ENCODE measurements around the gene SKI. TPM values are rescaled to one million over a fixed set of nuclear protein-coding genes. Genes with fewer than 3 reads are reported as not detected.

Gene SKI
- total RNA-seq, 1 experiment from 2014 or later = 89.5 TPM

DNA sequence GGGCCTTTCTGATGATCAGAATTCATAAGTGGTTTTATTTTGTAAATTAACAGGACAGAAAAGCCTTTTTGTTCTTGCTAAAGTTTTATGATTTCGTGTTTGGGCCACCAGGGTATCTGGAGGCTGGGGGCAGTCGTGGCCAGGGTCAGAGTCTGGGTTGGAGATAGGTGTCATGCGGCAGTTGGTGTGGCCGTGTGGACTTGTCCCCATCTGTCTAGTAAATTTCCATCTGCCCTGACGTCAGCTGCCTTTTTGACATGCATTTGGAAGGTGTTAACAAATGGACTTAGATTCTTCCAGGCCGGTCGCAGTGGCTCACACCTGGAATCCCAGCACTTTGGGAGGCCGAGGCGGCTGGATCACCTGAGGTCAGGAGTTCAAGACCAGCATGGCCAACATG is 56.8 kb downstream of the SKI start:
- H2AFZ ChIP-seq (ENCODE audit: low read length) = no peak overlapping the region
- H2BK15ac ChIP-seq (ENCODE audit: low read depth, low read length) = no peak overlapping the region
- Mint-ChIP-seq H3K4me3 (no peak overlapping the region), H3K36me3 (ENCODE audit: insufficient read depth in 1 of 3, low read depth in 3 of 3) (peaks cover 3 to 13% (median 4%) of the 10 kb centered on the region in 3 experiments; a peak in 5 of 7 replicates), H3K4me1 (peaks cover 6 to 21% of the 10 kb centered on the region in 2 experiments), H3K27ac (peak overlapping the region in 1 of 3 experiments; percentile 61; a peak in 2 of 7 replicates), H3K27me3 (ENCODE audit: low read depth) (no peaks in the 10 kb centered on the region), H3K9me3 (peaks cover 0 to 3% of the 10 kb centered on the region in 2 experiments; a peak in 3 of 5 replicates)
- H4K20me1 ChIP-seq (ENCODE audit: control insufficient read depth, insufficient read depth, insufficient read length) = no peaks in the 10 kb centered on the region
- H3K4ac ChIP-seq (ENCODE audit: low read depth, low read length) = no peak overlapping the region
- no peak overlapping the region for H3K9ac ChIP-seq (ENCODE audit: extremely low read depth, insufficient read length, low read length)
- no peak overlapping the region for H3K23ac ChIP-seq (ENCODE audit: insufficient read length, low read depth, low read length)
- peaks cover 5% of the 10 kb centered on the region for H3K79me1 ChIP-seq (ENCODE audit: insufficient read depth, low read depth, low read length, poor library complexity, severe bottlenecking)
- TF ChIP-seq, protein P1, sequence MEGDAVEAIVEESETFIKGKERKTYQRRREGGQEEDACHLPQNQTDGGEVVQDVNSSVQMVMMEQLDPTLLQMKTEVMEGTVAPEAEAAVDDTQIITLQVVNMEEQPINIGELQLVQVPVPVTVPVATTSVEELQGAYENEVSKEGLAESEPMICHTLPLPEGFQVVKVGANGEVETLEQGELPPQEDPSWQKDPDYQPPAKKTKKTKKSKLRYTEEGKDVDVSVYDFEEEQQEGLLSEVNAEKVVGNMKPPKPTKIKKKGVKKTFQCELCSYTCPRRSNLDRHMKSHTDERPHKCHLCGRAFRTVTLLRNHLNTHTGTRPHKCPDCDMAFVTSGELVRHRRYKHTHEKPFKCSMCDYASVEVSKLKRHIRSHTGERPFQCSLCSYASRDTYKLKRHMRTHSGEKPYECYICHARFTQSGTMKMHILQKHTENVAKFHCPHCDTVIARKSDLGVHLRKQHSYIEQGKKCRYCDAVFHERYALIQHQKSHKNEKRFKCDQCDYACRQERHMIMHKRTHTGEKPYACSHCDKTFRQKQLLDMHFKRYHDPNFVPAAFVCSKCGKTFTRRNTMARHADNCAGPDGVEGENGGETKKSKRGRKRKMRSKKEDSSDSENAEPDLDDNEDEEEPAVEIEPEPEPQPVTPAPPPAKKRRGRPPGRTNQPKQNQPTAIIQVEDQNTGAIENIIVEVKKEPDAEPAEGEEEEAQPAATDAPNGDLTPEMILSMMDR (conservative IDR thresholded peaks at IDR 0.05) = no peak
- no peak overlapping the region for H3T11ph ChIP-seq (ENCODE audit: low read length)
- no peaks in the 10 kb centered on the region for H3K27me3 ChIP-seq (ENCODE audit: insufficient read depth, low read length)
- no peak for DNase-seq
- H2BK20ac ChIP-seq (ENCODE audit: low read depth, low read length, poor library complexity, severe bottlenecking) = no peak overlapping the region
- no CpG with 5 or more reads among the region's 9 CpGs for WGBS (ENCODE audit: extremely low coverage, insufficient read length, low lambda C conversion rate)
- H3K79me2 ChIP-seq (ENCODE audit: insufficient read depth, low read length) = peaks cover 18% of the 10 kb centered on the region; the same call in 1 of the 2 replicates
- no peaks in the 10 kb centered on the region; the same call in 1 of the 2 replicates for H3K4me1 ChIP-seq (ENCODE audit: insufficient read depth, low read length)
- H4K91ac ChIP-seq (ENCODE audit: insufficient read length, low read depth, low read length) = no peak overlapping the region
- no peak overlapping the region for H4K8ac ChIP-seq (replicated peaks; ENCODE audit: insufficient read length, low read depth, low read length)
- no peak overlapping the region; the same call in 1 of the 2 replicates for H3K14ac ChIP-seq (ENCODE audit: insufficient read depth, low read length)
- H2BK5ac ChIP-seq (ENCODE audit: insufficient read length, low read length) = no peak overlapping the region
- no peaks in the 10 kb centered on the region for H3K9me3 ChIP-seq (ENCODE audit: control insufficient read depth, low read depth, low read length)
- H3K18ac ChIP-seq (ENCODE audit: insufficient read length, low read depth, low read length) = no peak overlapping the region
- no peaks in the 10 kb centered on the region for H3K23me2 ChIP-seq (ENCODE audit: insufficient read length, low read depth, low read length, poor library complexity, severe bottlenecking)
- no peak overlapping the region for H2BK120ac ChIP-seq (ENCODE audit: low read depth, low read length, poor library complexity, severe bottlenecking)
- no peak overlapping the region for H3K27ac ChIP-seq (ENCODE audit: insufficient read length, low read depth, low read length)
- no peak overlapping the region for H2AK5ac ChIP-seq (ENCODE audit: insufficient read length, low read length)
- H3K4me2 ChIP-seq (ENCODE audit: insufficient read depth, insufficient read length, low read length) = no peak overlapping the region
- H4K5ac ChIP-seq (ENCODE audit: insufficient read length, low read depth, low read length) = no peak overlapping the region
- H3K56ac ChIP-seq (ENCODE audit: insufficient read length, low read depth, low read length) = no peak overlapping the region
- no peak overlapping the region for H2BK12ac ChIP-seq (ENCODE audit: insufficient read length, low read depth, low read length)
